C4-2B (cell line): ENCODE data around the gene ACHE.
"Not testable (repeated sequence)": the region's sequence is repeated elsewhere in the genome, so short reads cannot be mapped to it uniquely, and the experiment has no call there.

ENCODE experiments used
- CTCF ChIP-seq: fragments of 450-650 bp; conservative IDR thresholded peaks from 2 replicates; pipeline ENCODE4 v1.5.1; 2017; ENCODE audit warnings: mild to moderate bottlenecking
- ZFX ChIP-seq: fragments of 450-650 bp; IDR thresholded peaks from 2 replicates; pipeline ENCODE4 v1.6.1; 2017

GRCh38 chr7:100854899-100855298, 40.8 kb downstream of the ACHE start:
- not testable (repeated sequence) for TF ChIP-seq CTCF, ZFX
